ENCODE measurements around the gene IL21. TPM values are rescaled to one million over a fixed set of nuclear protein-coding genes. Genes with fewer than 3 reads are reported as not detected.

IL21 gene
- polyA plus RNA-seq, 4 donors = not detected

DNA sequence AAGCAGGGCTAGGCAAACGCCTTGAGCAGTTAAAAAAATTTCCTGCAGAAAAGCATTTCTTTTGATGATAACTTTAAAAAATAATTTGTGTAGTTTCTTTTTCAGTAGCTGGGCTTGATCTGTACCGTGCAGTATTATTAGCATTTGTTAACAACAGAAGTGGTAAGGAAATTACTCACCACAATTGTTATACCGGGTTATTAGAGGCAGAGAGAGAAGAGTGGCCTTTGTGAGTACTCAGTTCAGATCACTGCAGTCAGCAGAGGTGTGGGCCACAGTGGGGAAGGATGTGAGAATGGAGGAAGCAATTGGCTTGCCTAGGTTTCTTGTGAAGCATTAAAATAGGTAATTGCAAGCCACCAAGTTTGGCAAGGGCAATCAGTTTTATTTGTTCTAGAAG is 14.3 kb upstream of the IL21 start:
- no peak for DNase-seq (ENCODE audit: low read depth in 4 of 4, low spot score in 3 of 4)

DNA sequence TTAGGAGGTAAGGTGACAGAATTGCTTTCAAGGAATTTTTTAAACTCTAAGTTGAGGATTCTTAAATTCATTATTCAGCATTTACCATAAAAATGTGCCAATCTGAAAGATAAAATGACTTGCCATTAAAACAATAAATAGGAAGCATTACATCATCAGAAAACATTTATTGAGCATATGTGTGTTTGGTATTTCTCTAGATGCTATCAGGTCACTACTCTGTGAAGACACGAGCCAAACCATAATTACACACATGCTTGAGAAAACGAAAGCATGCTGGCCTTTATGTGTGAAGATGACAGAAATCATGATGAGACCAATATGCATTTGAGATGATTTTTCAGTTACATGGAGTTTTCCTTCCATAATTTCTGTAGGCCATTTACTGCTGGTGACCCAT is 12.3 kb upstream of the IL21 start:
- no peak for DNase-seq (ENCODE audit: low read depth in 4 of 4, low spot score in 3 of 4)

DNA sequence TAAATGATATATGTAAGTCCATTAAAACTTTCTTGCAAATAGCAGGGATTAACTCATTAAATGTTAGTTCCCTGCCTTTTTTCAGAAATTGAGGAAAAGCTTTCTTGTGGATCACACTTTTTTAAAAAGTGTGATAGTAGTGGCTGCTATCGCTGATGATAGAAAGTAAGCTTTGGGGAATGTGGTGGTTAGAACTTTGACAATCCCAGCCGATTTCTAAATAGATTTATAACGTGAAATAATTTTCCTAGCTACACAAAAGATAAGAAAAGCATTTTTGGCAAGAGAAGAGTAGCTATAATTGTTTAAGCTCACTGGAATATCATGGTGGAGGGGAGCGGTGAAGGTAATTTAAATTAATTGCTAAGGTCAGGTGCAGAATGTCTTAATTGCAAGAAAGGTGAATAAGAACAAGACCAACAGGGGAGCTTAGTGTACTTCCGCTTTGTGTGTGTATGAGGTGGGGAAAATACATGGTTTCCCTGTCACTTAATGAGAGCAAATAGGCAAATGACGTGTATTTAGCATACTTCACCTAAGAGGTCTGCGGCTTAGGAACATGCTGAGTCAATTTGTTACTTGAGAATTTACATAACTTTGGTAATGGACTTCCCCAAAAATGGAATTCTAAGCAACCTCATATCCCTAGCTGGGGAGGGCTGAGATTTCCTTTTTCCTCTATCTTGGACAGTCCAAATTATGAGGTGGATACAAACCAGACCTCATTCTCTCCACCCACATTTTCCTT is 11.7 kb upstream of the IL21 start:
- no peak for DNase-seq (ENCODE audit: low read depth in 4 of 4, low spot score in 3 of 4)

DNA sequence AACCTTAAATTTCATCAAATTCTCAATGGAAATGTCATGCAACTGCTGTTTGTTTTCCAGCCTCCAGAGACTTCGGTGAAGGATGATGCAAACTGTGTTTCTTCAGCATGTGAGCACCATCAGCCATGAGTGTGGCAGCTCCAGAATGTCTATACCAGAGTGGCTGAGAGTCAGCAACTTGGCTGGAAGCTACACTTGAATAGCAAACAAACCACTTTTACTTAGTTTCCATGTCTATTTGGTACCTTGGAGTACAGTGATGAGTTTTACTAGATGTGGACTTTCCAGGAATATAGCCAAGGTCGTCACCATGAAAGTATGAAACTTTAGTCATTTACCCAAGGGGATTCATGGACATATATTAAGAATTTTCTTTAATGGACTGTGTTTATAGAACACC is 4.3 kb upstream of the IL21 start:
- DNase-seq (ENCODE audit: low read depth in 4 of 4, low spot score in 3 of 4) = no peak

DNA sequence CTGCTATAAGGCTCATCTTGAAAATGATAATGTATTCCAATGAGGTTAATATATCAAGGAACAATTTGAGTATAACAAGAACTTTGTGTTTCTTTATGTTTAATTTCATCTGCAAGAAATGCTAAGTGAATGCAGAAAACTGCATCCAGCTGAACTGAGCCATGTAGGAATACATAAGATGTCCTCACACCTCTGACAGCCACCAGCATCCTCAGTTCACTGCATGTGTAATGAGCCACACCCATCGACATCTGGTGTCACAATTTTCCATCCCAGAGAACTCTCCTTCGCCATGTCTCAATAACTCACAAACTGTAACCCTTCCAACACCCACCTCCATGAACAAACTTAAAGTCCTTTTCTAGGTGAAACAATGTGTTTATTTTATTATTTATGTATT is 3.3 kb upstream of the IL21 start:
- no peak for DNase-seq (ENCODE audit: low read depth in 4 of 4, low spot score in 3 of 4)

DNA sequence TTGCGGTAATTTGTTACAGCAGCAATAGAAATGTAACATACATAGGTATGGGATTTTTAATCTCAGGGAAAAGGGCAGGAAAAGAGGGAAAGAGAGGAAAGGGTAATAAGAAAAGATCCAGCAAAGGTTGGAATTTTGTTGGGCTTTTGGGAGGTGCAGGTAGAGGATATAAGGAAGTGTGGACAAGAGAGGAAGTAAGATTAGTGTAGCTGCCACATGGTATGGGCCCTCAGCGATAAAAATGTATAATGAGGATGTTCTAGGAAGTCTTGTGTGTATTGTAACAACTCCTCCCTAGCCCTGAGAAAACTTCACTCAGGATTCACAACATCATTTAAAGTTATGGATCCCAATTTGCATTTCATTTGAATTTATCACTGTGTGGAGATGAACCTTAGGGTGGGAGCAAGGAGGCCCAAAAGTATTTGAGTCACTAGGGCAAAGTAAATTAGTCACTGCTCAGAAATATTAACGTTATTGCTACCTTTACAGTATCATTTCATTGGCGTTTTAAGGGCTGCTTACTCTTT is 2.8 kb upstream of the IL21 start:
- DNase-seq (ENCODE audit: low read depth in 4 of 4, low spot score in 3 of 4) = no peak

DNA sequence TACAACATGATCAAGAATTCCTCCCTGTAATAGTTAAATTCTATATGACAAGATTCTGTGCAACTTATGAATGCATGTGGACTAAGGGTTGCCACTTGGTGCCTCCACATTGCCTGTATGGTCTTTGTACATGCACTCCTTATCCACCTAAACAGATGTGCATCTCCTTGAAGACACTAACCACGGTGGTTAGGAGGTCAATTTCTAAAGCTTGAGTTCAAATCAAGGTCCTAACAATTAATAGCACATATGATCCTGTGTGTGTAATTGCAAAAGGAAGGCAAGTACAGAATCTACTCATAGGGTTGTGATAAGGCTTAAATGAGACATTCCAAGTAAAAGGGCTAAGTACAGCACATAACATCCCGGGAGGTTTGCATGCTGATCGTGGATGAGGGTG is 1.5 kb upstream of the IL21 start:
- DNase-seq (ENCODE audit: low read depth in 4 of 4, low spot score in 3 of 4) = no peak

DNA sequence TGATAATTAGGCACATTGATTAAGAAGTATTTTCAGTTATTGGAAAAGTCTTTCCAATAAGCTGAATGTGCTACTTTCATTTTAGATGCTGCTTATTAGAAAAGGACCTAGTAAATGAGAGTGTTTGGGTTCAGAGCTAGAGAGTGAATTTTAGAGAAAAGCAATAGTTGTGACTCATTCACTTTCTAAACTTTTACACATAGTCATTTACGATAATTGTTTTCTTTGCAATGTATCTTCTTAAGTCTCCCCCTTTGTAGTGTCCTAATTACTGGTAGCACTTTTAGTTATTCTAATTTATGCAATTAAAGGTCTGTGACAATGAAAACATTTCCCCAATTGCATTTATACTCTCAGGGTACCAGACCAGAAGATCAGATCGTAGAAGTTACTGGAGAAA is 1.3 kb downstream of the IL21 start:
- no peak for DNase-seq (ENCODE audit: low read depth in 4 of 4, low spot score in 3 of 4)

DNA sequence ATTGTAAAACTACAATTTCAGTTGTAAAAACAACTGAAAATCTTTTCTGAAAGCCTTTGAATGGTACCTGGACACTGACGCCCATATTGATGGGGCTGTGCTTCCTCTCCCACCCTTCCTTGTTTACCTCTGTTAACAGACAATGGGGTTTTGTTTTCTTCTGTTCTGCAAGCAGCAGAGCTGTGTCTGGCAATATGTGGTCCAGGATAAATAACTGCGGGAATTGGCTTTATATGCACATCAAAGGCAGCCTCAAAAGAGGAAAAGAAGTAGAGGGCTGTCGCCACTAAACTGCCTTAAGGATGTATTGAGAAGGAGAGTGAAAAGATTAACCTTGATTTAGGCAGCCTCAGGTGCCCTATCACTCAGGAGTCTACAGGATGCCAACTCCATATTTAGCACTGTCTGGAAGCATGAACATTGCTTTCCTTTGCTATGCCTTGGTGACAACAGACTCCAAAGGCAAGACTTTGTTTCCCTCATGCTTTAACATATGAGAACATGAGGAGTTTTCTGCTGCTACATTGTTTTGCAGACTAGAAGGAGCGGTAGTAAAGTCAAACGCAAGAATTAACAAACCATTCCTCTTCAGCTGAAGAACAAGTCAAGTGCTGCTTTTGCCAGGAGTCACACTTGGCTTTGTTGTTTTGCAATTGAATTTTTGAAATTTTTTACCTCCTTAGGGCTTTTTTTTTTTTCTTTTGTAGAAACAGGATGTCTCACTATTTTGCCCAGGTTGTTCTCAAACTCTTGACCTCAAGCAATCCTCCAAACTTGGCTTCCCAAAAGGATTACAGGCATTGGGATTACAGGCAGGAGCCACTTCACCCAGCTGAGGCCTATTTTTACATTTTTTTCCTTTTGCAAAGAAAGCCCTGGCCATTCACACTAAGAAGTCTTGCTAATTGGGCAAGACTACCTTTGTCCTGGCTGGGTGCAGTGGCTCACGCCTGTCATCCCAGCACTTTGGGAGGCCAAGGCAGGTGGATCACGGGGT is 3.0 kb downstream of the IL21 start:
- no peak for DNase-seq (ENCODE audit: low read depth in 4 of 4, low spot score in 3 of 4)

DNA sequence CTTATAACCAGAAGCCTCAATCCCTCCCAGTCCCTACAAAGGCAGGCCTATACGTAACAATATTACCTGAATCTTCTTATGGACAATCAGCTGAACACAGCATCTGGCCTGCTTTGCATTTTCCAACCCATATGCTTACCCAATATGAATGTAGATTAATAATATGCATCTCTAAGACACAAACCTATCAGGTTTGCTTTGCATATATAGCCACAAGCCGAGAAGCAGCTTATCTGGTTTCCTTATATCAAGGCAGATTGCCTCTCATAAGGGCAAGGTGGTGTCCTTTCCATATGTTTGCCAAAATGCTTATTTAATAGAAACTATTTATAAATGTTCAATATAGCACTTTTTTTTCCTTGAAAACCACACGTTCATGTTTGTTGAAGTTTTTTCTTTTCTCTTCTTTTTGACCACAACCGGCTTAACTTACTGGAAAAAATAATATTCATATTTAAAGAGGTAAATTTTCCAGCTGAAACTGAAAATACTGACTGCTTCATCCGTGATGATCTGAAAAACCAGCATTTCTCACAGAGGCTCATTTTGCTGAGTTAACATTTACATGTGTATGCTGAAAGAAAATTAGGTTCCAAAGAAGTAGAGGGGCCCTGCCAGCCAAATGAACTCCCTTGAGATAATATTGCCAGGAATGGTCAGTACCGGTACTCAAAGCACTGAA is 3.8 kb downstream of the IL21 start:
- DNase-seq (ENCODE audit: low read depth in 4 of 4, low spot score in 3 of 4) = no peak

DNA sequence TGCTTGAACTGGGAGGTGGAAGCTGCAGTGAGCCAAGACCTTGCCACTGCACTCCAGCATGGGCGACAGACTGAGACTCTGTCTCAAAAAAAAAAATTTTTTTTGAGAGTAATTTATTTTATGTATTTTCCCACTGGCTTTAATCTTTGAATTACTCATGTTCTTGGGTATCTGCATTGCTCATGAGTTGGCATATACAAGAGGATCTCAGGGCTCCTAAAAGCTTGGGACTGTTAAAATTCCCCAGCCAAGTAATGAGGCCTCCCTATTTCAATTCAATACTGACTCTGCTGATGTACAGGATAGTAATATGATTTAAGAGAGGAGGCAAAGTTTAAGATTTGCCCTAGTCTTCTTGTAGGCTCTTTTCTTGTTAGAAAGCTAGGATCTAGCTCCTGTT is 6.2 kb downstream of the IL21 start:
- no peak for DNase-seq (ENCODE audit: low read depth in 4 of 4, low spot score in 3 of 4)

DNA sequence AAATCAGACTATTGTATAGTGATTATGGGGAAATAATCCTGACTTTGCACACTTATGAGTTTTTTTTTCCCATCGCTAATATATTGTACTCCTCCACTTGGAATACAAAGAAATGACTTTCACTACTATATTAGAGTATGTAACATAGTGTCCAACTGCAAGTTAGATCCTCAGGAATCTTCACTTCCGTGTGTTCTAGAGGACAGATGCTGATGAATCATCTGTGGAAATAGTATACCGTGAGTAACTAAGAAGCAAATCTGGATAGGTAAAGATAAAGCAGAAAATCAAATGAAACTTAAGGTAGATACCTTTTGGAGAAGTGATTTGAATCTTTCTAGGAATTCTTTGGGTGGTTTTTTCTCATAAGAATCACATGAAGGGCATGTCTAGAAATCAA is 8.3 kb downstream of the IL21 start:
- DNase-seq (ENCODE audit: low read depth in 4 of 4, low spot score in 3 of 4) = no peak

DNA sequence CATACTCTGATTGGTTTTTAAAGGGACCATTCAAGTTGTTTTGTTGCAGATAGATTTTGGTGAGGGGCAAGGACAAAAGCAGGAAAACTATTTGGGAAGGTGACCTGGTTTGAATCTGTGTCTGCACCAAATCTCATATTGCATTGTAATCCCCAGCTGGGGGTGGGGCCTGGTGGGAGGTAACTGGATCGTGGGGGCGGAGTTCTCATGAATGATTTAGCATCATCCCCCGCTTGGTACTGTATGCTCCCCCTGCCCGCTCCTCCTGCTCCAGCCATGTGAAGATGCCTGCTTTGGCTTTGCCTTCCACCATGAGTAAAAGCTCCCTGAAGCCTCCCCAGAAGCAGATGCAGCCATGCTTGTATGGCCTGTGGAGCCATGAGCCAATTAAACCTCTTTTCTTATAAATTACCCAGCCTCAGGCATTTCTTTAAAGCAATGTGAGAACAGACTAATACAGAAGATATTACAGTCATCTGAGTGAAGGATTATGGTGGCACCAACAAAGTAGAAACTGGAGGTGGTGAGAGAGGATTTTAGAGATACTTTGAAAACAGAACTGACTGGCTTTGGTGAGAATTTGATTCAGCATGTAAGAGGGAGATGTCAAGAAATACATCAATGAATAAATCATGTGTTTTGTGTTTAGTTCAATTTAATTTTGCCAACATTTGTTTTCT is 14.4 kb downstream of the IL21 start:
- DNase-seq (ENCODE audit: low read depth in 4 of 4, low spot score in 3 of 4) = no peak

DNA sequence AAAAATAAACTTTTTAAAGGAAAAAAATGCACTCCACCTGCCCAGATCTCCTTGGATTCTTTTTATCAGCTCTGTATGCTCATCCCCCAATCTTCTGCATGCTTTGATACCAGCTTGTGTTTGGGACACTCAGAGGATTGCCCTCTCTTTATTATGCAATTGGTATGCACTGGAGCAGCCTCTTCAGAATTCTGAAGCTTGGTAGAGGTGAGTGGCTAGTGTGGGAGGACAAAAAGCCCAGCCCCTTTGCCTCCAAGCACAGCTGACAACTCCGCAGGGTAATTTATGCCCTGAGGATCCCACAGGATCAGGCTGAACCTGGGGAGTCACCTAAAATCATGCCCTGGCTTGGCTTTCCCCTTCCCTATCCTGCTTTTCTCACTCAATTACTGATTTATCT is 16.7 kb downstream of the IL21 start:
- no peak for DNase-seq (ENCODE audit: low read depth in 4 of 4, low spot score in 3 of 4)

DNA sequence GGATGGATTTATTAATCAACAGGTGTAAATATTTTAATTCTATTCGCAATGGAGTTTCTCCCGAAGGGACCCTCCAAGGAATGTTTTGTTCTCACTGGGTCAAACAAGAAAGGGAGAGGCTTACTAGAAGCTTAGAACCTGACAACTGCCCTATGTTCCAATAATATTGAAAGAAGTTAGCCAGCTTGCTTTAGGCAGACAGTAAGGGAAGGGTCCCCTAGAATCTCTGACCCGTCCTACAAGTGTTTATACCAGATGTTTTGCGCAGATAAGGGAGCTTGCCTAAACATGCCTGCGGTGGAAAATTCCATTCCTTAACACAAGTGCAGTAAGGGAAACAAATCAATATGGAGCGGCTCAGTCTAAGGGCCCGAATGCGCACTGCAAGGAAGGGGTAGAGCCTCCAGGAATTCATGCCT is 17.7 kb downstream of the IL21 start:
- no peak for DNase-seq (ENCODE audit: low read depth in 4 of 4, low spot score in 3 of 4)

DNA sequence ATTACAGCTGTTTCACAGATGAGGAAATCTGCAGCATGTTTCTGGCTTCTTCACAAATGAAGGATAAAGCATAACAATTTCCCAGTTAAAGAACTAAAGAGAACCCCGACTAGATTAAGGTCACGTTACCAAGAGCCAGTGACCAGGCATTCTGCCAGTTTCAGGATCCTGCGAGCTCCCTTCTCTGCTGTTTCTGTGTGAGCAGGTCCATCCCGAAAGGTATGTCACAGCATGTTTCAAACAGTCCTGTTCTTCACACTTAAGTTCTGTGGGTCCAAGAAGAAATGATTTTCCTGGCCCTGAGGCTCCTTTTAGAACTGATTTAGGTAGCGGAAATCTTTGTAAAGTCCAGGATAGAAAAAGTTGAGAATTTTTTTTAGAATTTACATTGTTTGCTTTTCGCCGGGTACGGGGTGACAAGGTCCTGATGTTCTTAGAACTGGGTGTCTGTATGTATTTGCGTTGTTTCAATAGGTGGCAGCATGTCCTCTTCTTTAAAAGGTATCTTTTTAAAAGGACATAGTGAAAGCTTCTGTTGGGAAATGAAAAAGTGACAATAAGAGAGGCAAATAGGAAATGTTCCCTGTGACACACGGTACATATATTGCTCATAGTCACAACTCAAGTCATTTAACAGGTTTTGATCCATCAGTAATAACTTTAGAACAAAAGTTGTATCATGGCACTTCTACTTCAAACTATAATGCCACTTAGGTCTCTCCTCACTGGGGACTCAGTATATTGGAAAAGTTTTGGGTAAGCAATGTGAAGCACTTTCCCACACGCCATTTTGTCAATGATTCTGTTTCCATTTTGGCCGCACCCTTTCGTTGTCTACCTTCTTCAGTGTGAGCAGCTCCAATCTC is 18.4 kb downstream of the IL21 start:
- DNase-seq (ENCODE audit: low read depth in 4 of 4, low spot score in 3 of 4) = peak in 1 of 4 donors; percentile 1

DNA sequence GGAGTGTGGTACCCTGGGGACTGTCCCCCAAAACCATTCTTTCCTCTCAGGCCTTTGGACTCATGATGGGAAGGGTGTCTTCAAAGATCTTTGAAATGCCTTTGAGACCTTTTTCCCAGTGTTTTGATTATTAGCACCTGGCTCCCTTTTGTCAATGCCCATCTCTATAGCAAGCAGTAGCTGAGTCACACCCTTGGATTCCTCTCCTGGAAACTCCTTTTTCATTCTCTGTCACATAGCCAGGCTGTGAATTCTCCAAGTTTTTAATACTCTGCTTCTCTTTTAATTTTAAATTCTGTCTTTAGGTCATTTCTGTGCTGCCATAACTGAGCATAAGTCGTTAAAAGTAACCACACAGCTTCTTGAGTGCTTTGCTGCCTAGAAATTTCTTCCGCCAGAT is 29.7 kb downstream of the IL21 start:
- no peak for DNase-seq (ENCODE audit: low read depth in 4 of 4, low spot score in 3 of 4)

DNA sequence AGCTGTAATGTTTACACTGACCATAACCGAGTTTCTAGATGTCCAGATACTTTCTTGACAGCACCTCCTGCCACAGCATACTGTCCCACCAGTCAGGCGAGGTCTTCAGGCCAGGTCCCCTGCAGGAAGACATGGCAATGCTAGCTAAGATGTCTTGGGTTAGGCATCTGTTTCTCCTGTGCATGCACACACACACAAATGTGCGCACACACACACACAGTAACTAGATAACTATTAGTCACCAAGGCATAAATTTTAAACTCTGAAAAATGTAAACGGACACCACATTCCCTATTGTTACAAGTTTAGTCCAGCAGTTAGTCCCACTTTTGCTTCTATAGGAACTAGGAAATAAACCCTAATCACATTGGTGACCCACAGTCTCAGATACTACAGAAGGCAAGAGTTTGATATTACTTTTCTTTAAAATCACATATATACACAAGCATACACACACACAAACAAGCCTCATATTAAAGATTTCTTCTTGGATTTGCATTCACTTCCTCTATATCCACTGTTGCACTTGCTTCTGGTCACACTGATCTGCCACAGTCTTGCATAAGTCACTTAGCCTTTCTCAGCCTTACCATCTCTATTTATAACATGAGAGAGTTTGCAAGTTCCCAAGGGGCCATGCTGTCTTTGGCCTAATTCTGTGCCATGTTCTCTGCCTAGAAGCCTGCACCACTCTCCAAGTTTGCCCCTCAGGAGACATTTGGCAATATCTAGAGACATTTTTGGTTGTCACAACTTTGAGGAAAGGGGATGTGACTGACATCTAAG is 32.2 kb downstream of the IL21 start:
- DNase-seq (ENCODE audit: low read depth in 4 of 4, low spot score in 3 of 4) = no peak

DNA sequence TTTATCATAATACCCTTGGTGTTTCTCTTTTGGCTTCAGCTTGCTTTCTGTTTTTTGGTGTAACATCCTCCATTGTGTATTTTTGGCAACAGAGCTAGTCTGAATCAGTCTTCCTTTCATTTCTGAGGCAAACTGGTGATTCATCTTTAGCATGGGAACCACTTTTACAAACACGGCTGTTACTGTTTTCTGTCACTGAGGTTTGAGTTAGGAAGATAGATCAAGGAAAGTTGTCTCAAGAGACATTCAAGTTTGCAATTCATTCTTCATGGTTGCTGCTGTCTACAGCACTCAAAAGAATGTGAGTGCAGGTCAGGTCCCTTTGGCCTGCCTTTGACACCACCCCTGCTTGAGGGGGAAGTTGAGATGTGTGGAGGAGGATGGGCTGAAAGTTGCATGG is 36.3 kb downstream of the IL21 start:
- no peak for DNase-seq (ENCODE audit: low read depth in 4 of 4, low spot score in 3 of 4)

Measured in right renal pelvis (tissue), 4 donors.